DOHH2 (cell line): Measurements from ENCODE around the gene MCF2L2.

Source experiments
- CTCF ChIP-seq: fragments of 200-600 bp; sonication (generic); IDR thresholded peaks from one replicate; pipeline ENCODE4 v1.5.1; 2014; ENCODE audit warnings: antibody characterized with exemption, mild to moderate bottlenecking, low read depth, low read length; ENCODE audit not compliant: poor library complexity, severe bottlenecking
- EZH2phosphoT487 ChIP-seq: fragments of 200-600 bp; sonication (generic); IDR thresholded peaks from 2 replicates; pipeline ENCODE4 v1.6.1; 2017; ENCODE audit warnings: borderline replicate concordance, mild to moderate bottlenecking, antibody characterized with exemption, low read length, moderate library complexity, mixed read lengths

- TF ChIP-seq EZH2phosphoT487: no peak
- TF ChIP-seq CTCF: no peak
Measured at GRCh38 chr3:183443395-183444385, 15.3 kb upstream of the MCF2L2 start.
